Erythroblast (primary cell): Measurements from ENCODE around the gene MTIF3.

Experiments
- GATA1 ChIP-seq: IDR thresholded peaks from 2 replicates; pipeline ENCODE4 v1.6.1; 2011; ENCODE audit warnings: low read depth, mild to moderate bottlenecking, control low read depth, low read length, moderate library complexity
- POLR2A ChIP-seq: IDR thresholded peaks from 2 replicates; pipeline ENCODE4 v1.6.1; 2011; ENCODE audit warnings: mild to moderate bottlenecking, low read length

DNA sequence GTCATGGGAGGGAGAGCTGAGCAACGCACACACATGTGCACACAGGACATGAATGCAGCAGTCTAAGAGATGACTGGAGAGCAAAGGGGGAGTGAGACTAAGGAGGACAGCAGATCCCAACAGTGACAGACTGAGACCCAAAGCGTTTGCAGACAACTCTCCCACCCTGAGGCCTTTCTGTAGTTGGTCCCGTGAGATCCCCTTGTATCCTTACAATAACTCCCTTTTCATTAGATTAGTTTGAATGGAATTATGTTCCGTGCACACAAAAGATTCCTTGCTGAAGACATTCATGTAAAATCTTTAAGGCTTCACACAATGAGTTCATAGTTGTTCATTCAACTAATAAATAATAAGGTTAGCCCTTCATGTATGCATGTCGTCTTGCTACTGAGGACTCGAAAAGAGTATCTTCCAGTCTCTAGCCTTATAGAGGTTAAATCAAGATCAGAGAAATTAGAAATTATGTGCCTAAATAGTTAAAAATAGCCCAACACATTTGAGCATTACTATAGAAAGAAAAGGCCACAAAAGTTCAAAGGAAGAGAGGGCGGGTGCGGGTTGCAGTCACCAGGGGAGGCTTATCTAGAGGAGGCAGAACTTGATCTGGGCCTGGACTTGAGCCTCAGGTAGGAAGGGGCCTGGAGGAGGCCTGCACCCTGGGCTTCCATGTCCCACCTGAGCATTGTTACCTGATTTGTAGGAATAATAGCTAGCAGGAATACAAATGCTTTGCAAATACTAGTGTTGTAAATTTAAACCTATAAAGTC, 29.1 kb downstream of the MTIF3 start:
- TF ChIP-seq POLR2A (no peak), GATA1 (no peak)
